ENCODE data around the gene RMDN2. TPM values are rescaled to one million over a fixed set of nuclear protein-coding genes. Genes with fewer than 3 reads are reported as not detected.

RMDN2 gene
- total and polyA plus RNA-seq, 8 donors, result 2.4 to 6.6 (median 3.7) TPM

DNA sequence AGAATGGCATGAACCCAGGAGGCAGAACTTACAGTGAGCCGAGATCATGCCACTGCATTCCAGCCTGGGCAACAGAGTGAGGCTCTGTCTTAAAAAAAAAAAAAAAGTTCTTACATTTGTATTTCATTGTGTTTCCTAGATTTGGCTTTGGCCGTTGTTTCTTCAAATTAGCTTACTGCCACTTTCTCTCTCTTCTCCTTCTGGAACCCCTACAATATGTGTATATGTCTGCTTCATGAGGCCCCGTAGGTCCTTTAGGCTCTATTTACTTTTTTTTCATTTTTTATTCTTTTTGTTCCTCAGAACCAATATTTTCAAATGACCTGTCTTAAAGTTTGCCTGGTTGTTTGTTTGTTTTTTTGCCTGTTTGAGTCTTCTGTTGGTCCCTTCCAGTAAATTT is 41.2 kb downstream of the RMDN2 start:
- WGBS, 2 donors, result 98% methylated on average over 3 of the region's 3 CpGs
- TF ChIP-seq, protein P1, sequence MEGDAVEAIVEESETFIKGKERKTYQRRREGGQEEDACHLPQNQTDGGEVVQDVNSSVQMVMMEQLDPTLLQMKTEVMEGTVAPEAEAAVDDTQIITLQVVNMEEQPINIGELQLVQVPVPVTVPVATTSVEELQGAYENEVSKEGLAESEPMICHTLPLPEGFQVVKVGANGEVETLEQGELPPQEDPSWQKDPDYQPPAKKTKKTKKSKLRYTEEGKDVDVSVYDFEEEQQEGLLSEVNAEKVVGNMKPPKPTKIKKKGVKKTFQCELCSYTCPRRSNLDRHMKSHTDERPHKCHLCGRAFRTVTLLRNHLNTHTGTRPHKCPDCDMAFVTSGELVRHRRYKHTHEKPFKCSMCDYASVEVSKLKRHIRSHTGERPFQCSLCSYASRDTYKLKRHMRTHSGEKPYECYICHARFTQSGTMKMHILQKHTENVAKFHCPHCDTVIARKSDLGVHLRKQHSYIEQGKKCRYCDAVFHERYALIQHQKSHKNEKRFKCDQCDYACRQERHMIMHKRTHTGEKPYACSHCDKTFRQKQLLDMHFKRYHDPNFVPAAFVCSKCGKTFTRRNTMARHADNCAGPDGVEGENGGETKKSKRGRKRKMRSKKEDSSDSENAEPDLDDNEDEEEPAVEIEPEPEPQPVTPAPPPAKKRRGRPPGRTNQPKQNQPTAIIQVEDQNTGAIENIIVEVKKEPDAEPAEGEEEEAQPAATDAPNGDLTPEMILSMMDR (IDR thresholded peaks at IDR 0.05), result no peak
- DNase-seq, result no peak
- intact Hi-C loops (cut with DNase I), result no loop called here
- H3K4me1 ChIP-seq, result no peaks in the 10 kb centered on the region
- H3K36me3 ChIP-seq, result no peaks in the 10 kb centered on the region
- H3K4me3 ChIP-seq, result no peak overlapping the region
- no peaks in the 10 kb centered on the region for H3K9me3 ChIP-seq
- no peak for FAIRE-seq
- H3K27me3 ChIP-seq, result no peaks in the 10 kb centered on the region
- no peak for ATAC-seq
- H3K27ac ChIP-seq, result no peak overlapping the region

DNA sequence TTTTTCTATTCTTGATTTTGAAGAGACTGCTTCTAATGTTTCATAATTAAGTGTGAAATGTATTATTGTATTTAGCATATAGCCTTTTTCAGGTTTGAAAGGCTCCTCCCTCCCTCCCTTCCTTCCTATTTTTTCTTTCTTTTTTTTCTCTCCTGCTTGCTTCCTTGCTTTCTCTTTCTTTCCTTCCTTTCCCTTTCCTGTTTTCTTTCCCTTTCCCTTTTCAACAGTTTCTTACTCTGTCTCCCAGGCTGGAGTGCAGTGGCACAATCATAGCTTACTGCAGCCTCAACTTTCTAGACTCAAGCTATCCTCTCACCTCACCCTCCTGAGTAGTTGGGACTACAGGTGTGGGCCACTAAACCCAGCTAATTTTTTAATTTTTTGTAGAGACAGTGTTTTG is 44.6 kb downstream of the RMDN2 start:
- FAIRE-seq (no peak), DNase-seq (no peak), ATAC-seq (no peak)
- Histone ChIP-seq H3K27me3 (no peaks in the 10 kb centered on the region), H3K36me3 (no peaks in the 10 kb centered on the region), H3K9me3 (no peaks in the 10 kb centered on the region), H3K27ac (no peak overlapping the region), H3K4me1 (no peaks in the 10 kb centered on the region), H3K4me3 (no peak overlapping the region)
- intact Hi-C loops (cut with DNase I), result no loop called here
- TF ChIP-seq, protein P1 (IDR thresholded peaks at IDR 0.05), result no peak

DNA sequence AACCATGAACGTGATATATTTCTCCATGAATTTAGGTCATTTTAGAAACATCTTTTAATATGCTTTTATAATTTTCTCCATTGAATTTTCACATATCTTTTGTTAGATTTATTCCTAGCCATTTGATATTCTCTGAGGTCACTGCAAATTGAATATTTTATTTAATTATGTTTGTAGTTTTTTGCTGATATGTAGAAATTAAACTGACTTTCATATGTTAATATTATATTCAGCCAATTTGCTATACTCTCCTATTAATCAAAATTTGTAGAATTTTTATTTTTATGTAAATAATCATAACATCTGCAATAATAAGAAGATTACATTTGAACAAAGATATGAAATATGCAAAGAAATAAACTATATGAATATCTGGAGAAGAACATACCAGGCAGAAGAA is 46.9 kb downstream of the RMDN2 start:
- no peak overlapping the region for H3K4me3 ChIP-seq
- whole genome bisulfite sequencing, 2 donors, result 85 to 87% methylated on average over 1 of the region's 1 CpG
- ATAC-seq (no peak), DNase-seq (no peak), FAIRE-seq (peak; percentile 89)
- H3K36me3 ChIP-seq, result no peaks in the 10 kb centered on the region
- H3K4me1 ChIP-seq, result no peaks in the 10 kb centered on the region
- H3K27me3 ChIP-seq, result no peaks in the 10 kb centered on the region
- intact Hi-C loops (cut with DNase I), result no loop called here
- no peak overlapping the region for H3K27ac ChIP-seq
- TF ChIP-seq, protein P1 (IDR thresholded peaks at IDR 0.05), result no peak
- no peaks in the 10 kb centered on the region for H3K9me3 ChIP-seq

DNA sequence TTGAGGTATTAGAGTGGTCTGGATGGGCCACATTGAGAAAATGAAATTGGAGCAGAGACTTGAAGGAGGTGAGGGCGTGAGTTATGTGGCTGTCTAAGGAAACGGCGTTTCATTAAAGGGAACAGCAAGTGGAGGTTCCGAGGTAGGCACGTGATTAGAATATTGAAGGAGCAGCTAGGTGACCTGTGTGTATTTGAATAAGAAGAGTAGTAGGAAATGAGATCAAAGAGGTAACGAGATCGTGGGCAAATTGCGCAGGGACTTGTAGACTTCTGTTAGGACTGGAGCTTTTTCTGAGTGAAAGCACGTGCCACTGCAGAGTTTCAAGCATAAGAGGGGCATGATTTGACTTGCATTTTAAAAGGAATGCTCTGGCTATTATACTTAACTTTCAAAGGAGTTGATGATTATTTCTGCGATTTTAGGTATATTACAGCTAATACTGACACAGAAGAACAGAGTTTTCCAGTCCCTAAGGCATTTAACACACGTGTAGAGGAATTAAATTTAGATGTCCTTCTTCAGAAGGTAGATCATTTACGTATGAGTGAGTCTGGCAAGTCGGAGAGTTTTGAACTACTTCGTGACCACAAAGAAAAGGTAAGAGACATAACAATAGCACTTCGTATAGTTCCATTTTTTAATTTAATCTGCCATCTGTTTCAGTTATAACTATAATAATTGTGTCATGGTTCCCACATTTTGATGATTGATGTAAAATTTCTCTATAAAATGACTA is 48.7 kb downstream of the RMDN2 start:
- DNase-seq (no peak), ATAC-seq (no peak), FAIRE-seq (no peak)
- no peaks in the 10 kb centered on the region for H3K4me1 ChIP-seq
- 91 to 93% methylated on average over 15 of the region's 15 CpGs for WGBS, 2 donors
- H3K27ac ChIP-seq, result no peak overlapping the region
- no peak overlapping the region for H3K4me3 ChIP-seq
- intact Hi-C loops (cut with DNase I), result no loop called here
- H3K36me3 ChIP-seq, result no peaks in the 10 kb centered on the region
- TF ChIP-seq, protein P1 (IDR thresholded peaks at IDR 0.05), result no peak
- H3K9me3 ChIP-seq, result no peaks in the 10 kb centered on the region
- no peaks in the 10 kb centered on the region for H3K27me3 ChIP-seq

DNA sequence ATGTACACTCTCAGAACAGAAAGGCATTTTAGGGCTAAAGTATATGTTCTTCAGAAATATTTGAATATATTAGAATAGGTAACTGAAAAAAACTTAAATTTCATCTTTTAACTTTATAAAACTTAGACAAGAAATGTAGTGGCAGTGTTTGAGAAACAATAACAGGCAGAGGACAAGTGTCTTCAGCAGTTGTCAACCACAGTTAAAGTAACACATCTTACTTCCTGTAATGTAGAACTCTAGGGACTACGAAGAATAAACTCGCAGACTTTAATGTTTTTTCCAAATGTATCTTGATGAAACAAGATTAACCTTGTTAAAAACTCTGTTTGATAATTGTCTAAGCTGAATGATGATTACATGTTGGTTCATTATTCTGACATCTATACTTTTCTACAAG is 50.7 kb downstream of the RMDN2 start:
- 88 to 95% methylated on average over 2 of the region's 2 CpGs for WGBS, 2 donors
- FAIRE-seq, result peak; percentile 23

More for the DNA sequence above, 50.7 kb downstream of the RMDN2 start:
- H3K9me3 ChIP-seq, result no peaks in the 10 kb centered on the region
- DNase-seq (no peak), ATAC-seq (no peak)
- no peaks in the 10 kb centered on the region for H3K27me3 ChIP-seq
- H3K4me3 ChIP-seq, result no peak overlapping the region
- no peak overlapping the region for H3K27ac ChIP-seq
- H3K4me1 ChIP-seq, result no peaks in the 10 kb centered on the region
- intact Hi-C loops (cut with DNase I), result no loop called here
- TF ChIP-seq, protein P1 (IDR thresholded peaks at IDR 0.05), result no peak
- H3K36me3 ChIP-seq, result no peaks in the 10 kb centered on the region
